Retina (tissue), 1 donor: ENCODE measurements around the gene AQP2.

ENCODE experiments used
- DNase-seq: peaks from one replicate; pipeline ENCODE4 v3.0.0-alpha.2; 2016

The AQP2 gene

DNA sequence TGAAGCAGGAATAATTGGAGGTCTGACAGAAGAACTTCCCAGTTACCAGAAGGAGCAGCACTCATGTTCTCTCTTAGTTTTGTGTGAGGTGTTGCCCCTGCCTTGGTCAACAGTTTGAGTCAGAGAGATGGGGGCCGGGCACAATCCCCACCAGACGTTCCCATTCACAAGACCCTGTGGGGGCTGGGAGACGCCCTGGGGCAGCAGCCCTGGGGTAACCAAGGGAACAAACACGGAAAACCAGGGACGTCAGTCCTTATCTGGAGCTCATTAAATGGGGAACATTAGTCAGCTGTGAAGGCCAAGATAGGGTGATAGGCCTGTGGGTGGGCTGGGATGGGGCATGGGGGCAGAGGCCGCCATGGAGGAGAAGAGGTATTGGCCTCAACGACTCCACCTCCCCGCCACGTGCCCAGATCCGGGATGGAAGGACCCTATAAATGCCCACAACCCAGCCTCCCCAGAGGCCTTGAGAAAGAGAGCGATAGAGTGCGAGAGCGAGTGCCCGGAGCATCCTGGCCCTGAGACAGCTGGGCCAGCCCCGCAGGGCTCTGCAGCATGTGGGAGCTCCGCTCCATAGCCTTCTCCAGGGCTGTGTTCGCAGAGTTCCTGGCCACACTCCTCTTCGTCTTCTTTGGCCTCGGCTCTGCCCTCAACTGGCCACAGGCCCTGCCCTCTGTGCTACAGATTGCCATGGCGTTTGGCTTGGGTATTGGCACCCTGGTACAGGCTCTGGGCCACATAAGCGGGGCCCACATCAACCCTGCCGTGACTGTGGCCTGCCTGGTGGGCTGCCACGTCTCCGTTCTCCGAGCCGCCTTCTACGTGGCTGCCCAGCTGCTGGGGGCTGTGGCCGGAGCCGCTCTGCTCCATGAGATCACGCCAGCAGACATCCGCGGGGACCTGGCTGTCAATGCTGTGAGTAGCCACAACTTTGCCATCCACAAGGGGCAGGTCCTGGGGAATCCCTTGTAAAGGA is at the start of gene AQP2:
Gene AQP2 (plus strand): TSS at position 465 of the 979 bp plus-strand sequence. CDS start 94 bp downstream, at position 559.
- peak; percentile 26 for DNase-seq

GRCh38 chr12:49901026-49901425 is 49.5 kb upstream of the AQP2 start:
- DNase-seq = no peak

GRCh38 chr12:49901986-49902385 is 48.6 kb upstream of the AQP2 start:
- no peak for DNase-seq

- peak; percentile 71 for DNase-seq
These were observed 47.9 kb upstream of the AQP2 start for GRCh38 chr12:49902399-49903350.

DNA sequence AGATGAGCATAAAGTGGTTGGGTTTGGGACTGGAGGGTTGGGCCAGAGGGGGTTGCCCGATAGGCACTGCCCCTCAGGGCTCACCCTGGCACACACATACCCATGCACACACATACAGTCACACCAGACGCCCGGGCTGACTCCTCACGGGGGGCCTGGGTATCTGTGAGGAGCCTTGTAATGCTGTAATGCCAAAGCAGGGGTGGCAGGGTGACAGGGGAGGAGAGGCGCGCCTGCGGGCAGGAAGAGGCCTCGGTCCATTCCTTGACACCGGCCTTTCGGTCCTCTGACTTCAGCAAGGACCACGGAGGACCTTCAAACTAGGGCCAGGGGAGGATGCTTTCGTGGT is 47.2 kb upstream of the AQP2 start:
- no peak for DNase-seq

DNA sequence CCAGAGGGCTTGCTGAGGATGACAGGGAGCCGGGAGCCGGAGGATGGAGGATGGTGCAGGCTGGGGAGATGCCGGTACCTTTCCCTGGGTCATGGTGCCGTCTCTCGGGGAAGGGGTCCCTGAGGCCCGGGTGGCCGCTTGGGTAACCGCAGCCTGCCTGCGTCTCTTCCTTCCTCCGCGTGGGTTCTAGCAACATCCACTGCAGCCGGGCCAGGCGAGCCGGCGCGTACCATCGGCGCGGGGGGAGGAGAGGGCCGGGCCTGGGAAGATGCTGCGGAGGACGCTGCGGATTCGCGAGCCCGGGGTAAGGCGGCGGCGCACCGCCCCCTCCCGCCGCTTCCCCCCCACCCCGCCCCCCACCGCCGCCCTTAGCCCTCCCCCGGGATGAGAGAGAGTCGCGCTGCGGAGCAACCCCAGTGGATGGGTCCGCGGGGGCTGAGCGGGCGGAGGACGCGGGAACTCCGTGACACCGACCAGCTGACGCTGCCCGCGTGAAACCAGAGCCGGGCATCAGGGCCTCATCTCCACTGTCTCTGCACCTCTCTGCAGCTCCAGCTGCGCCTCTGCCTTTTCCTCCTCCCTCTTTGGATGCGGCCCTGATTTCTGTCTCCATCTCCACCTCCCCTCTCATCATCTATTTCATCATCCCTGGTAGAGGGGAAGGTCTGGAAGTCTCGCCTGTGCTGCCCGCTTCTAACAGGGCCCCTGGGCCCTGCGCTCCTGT is 46.7 kb upstream of the AQP2 start, which contains the start of gene FAIM2:
Gene FAIM2 (minus strand): TSS at position 201 of the 724 bp plus-strand sequence. CDS start 108 bp downstream, at position 93.
- DNase-seq = peak; percentile 82

GRCh38 chr12:49904601-49905000 is 45.9 kb upstream of the AQP2 start:
- DNase-seq = no peak

GRCh38 chr12:49905718-49906314 is 44.7 kb upstream of the AQP2 start:
- no peak for DNase-seq

DNA sequence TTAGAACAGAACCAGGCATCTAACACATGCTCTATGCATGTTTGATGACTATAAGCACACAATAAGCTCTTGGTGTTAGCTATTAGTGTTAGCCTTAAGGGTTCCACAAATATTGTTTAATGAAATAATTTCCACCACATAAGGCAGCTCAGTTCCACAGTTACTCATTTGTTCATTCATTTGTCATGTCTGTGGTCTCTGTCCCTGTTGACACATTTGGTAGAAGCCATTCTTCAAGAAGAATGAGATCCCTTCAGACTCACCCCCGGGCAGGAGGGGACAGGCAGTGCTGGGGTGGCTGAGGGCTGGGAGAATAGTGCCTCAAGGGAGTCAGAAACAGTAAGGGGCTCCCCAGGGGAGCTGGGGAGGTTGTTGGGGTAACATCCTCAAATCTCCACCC is 43.2 kb upstream of the AQP2 start:
- DNase-seq = no peak

GRCh38 chr12:49909356-49909755 is 41.2 kb upstream of the AQP2 start:
- no peak for DNase-seq

DNA sequence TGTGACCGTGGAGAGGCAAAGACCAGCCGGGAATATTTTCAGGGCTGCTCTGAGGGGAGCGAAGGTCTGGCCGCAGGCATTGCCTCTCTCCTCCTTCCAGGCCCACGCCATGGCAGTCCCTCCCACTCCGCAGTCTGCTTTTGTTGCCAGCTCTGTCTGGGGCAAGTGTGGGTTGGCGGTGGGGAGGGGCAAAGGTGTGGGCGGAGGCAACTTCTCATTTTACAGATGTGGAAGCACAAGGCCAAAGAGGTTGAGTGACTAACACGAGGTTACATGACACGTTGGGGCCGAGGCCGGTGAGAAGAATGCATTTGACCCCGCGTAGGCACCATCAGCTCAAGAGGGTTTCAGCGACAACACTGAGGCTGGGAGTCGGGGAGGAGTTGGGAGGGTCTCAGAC is 40.7 kb upstream of the AQP2 start:
- DNase-seq = peak; percentile 67

DNA sequence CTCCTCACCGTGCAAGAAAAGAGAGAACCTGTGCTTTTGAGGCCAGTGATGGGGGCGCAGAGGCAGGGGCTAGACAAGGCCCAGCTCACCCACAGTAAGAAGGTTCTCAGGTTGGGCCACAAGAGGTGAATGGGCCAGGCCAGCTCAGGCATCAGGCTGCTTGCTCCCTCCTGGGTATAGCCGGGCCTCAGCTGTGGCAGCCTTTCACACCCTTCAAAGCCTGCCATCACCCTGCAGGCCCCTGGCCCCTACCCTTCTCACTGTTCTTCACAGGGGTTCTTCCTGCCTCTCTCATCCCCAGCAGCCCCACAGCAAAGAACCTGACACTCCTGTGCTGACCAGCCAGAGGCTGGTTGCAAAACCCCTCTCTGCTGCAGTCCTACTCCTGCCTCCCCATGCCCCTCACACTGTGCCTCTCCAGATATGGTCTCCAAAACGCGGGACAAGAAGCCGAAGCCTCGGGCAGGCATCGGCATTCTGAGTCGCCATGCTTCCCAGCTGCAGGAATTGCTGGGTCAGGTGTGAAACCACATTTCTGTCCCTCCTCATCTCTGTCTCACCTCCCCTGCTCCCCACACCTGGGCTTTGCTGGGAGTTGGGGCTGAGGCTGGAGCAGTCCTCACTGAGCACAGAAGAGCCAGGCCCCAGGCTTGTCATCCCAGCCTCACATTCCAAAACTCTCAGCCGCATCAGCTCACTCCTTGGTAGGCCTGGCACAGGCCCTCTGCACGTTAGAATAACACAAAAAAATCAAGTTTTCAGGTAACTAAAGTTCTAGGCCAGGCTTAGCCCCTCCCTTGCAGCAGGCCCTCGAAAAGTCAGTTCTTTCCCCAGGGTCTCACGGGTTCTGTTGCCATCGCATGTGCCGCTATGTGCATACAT is 40.0 kb upstream of the AQP2 start:
- no peak for DNase-seq

DNA sequence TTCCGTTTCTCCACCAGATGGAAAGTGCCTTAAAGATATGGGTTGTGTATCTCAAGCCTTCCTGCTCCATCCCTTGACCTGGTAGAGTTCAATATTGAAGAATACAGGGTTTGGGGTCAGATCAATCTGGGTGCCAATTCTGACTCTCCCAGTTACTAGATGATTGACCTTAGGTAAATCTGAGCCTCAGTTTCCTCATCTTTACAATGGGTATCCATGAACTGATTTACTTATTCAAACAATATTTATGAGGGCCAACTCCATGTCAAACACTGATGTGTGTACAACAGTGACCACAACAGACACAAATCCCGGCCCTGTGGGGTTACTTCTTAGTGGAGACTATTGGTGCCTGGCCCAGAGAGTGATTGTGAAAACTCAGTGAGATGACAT is 39.3 kb upstream of the AQP2 start:
- no peak for DNase-seq

DNA sequence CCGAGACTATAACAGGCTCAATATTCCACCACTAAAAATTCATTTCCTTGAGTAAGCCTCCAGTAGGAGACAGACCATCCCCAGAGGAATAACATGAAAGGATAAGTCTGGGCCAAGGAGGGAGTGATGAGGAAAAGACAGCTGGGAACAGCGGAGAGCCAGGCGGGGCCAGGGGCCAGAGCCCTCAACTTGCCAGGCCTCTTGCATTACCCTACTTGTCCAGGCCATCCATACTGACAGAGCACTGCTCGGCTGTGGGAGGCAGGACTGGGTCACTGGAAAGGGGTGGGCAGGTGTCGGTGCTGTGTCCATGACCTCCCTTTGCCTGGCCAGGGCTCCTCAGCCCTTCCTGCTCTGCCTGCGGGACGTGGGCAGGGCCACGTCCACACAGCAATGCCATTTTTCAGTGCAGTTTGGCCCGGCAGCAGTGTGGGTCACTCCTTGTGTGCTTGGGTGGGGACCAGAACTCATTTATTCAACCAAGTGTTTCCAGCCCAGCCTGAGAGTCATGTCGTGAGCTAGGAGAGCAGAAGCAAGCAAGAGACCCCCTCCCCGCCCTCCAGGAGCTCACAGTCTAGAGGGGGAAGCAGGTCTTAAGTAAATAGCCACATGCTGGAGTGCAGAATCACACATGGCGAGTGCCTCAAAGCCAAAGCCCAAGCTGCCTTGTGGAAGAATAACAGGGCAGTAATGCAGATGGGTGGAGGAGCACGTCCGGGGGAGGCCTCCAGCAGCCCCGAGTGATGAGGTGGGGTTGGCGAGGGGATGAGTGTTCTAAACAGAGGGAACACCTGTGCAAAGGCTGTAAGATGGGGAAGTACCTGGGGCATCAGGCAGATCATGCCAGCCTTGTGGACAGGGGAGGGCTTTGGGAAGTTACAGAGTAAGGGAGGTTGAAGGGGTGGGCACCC is 37.9 kb upstream of the AQP2 start:
- no peak for DNase-seq

- no peak for DNase-seq
These were observed 34.2 kb upstream of the AQP2 start for GRCh38 chr12:49916129-49916919.

DNA sequence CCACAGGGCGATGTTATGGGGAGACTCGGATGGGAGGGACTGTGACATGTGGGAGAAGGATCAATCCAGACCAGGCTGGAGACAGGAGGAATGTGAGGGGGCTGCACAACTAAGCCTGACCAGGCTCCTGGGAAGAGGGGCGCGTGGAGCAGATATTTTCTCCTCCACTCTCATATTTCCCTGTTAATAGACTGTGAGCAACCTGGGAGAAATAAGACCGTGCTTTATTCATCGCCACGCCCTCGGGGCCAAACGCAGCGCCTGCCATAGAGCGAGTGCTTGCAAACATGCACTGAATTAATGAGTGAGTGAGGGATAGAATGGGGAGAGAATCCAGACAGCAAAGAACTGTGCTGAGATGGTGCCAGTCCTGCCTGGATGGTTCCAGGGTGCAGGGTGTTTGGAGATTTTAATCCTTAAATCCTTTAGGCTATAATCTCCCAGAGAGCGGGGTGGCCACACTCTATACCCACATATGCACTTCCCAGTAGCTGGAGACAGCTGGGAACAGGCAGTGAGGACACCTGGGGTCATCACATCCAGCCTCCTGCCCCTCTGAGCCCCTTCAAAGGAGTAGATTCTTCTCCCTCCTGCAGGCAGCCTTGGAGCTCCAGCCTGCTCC is 33.3 kb upstream of the AQP2 start:
- DNase-seq = no peak

- no peak for DNase-seq
These were observed 32.8 kb upstream of the AQP2 start for GRCh38 chr12:49917788-49918173.

DNA sequence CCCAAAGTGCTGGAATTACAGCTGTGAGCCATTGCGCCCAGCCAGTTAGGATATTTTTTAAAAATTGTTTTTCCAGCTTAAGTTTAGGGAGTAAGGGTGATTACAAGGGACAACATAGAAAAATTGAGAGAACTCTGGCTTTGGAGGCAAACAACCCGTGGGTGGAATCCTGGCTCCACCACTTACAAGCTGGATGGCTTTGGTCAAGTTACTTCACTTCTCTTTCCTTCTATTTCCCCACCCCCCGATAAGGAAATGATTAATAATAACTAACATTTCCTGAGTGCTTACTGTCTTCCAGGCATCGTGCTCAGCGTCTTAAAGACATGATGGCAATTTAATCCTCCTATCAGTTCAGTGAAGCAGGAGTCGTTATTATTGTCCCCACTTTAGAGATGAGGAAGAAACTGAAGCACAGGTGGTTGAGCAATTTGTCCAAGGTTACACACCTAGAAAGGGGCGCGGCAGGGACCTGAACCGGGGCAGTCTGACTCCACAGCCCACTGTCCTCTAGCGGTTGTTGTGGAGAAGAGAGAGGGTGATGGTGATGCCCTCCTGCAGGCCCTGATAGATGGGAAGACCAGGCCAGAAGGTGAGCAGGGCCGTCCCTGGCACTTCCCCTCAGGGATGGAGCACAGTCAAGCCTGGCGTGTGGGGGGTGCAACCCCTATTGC is 30.2 kb upstream of the AQP2 start:
- DNase-seq = no peak
